Activated B cell treated with CpG ODN at 0.5 μM for 24 hours (primary cell): ENCODE data around the gene BTF3. TPM values are rescaled to one million over a fixed set of nuclear protein-coding genes. Genes with fewer than 3 reads are reported as not detected.

Experiments
- ATAC-seq: fragments of 200-7000 bp; cut with Tn5 transposase; one replicate; pipeline ENCODE4 v1.10.0; 2021; ENCODE audit warnings: low read depth, mild to moderate bottlenecking, moderate library complexity
- CTCF ChIA-PET: fragments of 350-600 bp; sonication (Branson Sonifier 250); formaldehyde crosslinking; loops from one replicate; lab custom pipeline; 2021; ENCODE audit warnings: antibody characterized with exemption; lab: Charles Lee
- POLR2A ChIA-PET: fragments of 350-600 bp; sonication (Branson Sonifier 250); formaldehyde crosslinking; loops from one replicate; lab custom pipeline; 2021; ENCODE audit warnings: antibody characterized with exemption; lab: Charles Lee
- DNase-seq: peaks from one replicate; pipeline ENCODE4 v3.0.0; 2022
- H3K27ac Mint-ChIP-seq: one replicate; pipeline ENCODE4 v1.8.0; 2020; ENCODE audit warnings: mixed read lengths
- H3K27me3 Mint-ChIP-seq: one replicate; pipeline ENCODE4 v1.8.0; 2021; ENCODE audit warnings: mixed read lengths
- H3K36me3 Mint-ChIP-seq: one replicate; pipeline ENCODE4 v1.8.0; 2021; ENCODE audit warnings: low read depth, mixed read lengths
- H3K4me1 Mint-ChIP-seq: one replicate; pipeline ENCODE4 v1.8.0; 2021; ENCODE audit warnings: mixed read lengths
- H3K4me3 Mint-ChIP-seq: one replicate; pipeline ENCODE4 v1.8.0; 2020; ENCODE audit warnings: mild to moderate bottlenecking, mixed read lengths
- H3K9me3 Mint-ChIP-seq: one replicate; pipeline ENCODE4 v1.8.0; 2020; ENCODE audit warnings: mixed read lengths
- CTCF ChIP-seq: fragments of 200-600 bp; IDR thresholded peaks from one replicate; pipeline ENCODE4 v1.8.0; 2022; ENCODE audit warnings: antibody characterized with exemption, mild to moderate bottlenecking
- intact Hi-C: fragments of 100-400 bp; cut with micrococcal nuclease; formaldehyde crosslinking; loops from one replicate; pipeline ENCODE4 v1.15.1; 2024
- total RNA-seq: library from RNA; stranded (reverse); gene quantifications from 2 replicates; pipeline ENCODE4 v1.2.3, GENCODE V29; 2022

Gene BTF3
- total RNA-seq, 1 donor from 2014 or later: 753 TPM

- no peak for TF ChIP-seq CTCF
- Mint-ChIP-seq H3K27ac (no peak overlapping the region), H3K36me3 (no peaks in the 10 kb centered on the region), H3K4me1 (no peaks in the 10 kb centered on the region), H3K4me3 (no peak overlapping the region), H3K27me3 (peaks cover 13% of the 10 kb centered on the region), H3K9me3 (no peaks in the 10 kb centered on the region)
- no peak for ATAC-seq
- CTCF ChIA-PET: interaction anchor here (4.0 kb wide), 1 partner anchor 18 kb away, joined by 38 read pairs; no protein-coding TSS in a partner anchor
- intact Hi-C loops: loop anchor here (5.0 kb wide), 1 partner anchor 927 kb away; no protein-coding TSS in a partner anchor
- no peak for DNase-seq
- POLR2A ChIA-PET: no interaction called here
These were observed 41.5 kb downstream of the BTF3 start for GRCh38 chr5:73539730-73540129.

DNA sequence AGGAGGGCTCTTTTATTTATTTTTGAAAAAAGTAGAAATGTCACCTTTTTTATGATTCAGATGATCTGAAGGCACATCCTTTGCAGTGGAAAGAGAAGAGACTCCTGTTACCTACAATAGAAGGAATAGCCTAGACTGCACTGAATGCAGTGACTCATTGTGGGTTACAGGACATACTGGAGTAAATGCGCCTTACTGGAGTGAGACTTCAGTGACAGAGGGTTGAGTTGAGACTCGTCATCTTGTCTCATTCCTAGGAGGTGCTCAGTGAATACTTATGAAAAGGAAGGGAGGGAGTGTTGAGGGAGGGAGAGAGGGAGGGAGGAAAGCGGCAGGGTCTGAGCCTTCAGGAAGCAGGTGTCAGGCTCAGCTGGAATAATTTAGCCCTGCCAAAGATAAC is 42.0 kb downstream of the BTF3 start:
- H3K9me3 Mint-ChIP-seq: no peaks in the 10 kb centered on the region
- TF ChIP-seq CTCF: no peak
- ATAC-seq: no peak
- H3K27ac Mint-ChIP-seq: no peak overlapping the region
- no peaks in the 10 kb centered on the region for H3K4me1 Mint-ChIP-seq
- H3K27me3 Mint-ChIP-seq: peaks cover 14% of the 10 kb centered on the region
- H3K36me3 Mint-ChIP-seq: no peaks in the 10 kb centered on the region
- ChIA-PET CTCF (no interaction called here), POLR2A (no interaction called here)
- intact Hi-C loops: no loop called here
- no peak for DNase-seq
- no peak overlapping the region for H3K4me3 Mint-ChIP-seq

DNA sequence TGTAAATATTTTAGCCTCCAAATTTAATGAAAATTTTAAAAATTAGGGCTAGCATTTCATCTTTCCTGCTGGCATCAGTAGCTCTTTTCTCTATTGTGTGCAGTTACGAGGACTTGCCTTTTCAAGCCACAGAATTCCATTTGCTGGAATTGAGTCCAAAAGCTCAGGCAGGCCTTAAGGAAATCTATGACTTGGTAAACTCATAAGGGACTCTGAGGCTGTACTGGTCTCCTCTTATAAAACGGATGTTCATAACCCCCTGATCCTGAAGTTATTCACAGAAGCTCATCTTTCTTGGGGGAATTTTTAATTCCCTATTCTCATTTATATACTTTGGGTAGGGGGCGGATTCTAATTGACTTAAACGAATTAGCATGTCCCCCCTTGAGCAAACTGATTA is 43.8 kb downstream of the BTF3 start:
- Mint-ChIP-seq H3K4me1 (no peaks in the 10 kb centered on the region), H3K4me3 (no peak overlapping the region), H3K9me3 (no peaks in the 10 kb centered on the region), H3K27ac (no peak overlapping the region), H3K27me3 (peaks cover 18% of the 10 kb centered on the region), H3K36me3 (no peaks in the 10 kb centered on the region)
- DNase-seq (no peak), ATAC-seq (no peak)
- intact Hi-C loops: no loop called here
- POLR2A ChIA-PET: no interaction called here
- CTCF ChIA-PET: no interaction called here
- TF ChIP-seq CTCF: no peak

GRCh38 chr5:73544429-73545402 is 46.5 kb downstream of the BTF3 start:
- CTCF ChIA-PET: no interaction called here
- ATAC-seq (no peak), DNase-seq (no peak)
- intact Hi-C loops: no loop called here
- H3K36me3 Mint-ChIP-seq: no peaks in the 10 kb centered on the region
- no peak overlapping the region for H3K27ac Mint-ChIP-seq
- no peak for TF ChIP-seq CTCF
- no peaks in the 10 kb centered on the region for H3K4me1 Mint-ChIP-seq
- H3K9me3 Mint-ChIP-seq: no peaks in the 10 kb centered on the region
- H3K4me3 Mint-ChIP-seq: no peak overlapping the region
- H3K27me3 Mint-ChIP-seq: peaks cover 18% of the 10 kb centered on the region
- POLR2A ChIA-PET: no interaction called here

DNA sequence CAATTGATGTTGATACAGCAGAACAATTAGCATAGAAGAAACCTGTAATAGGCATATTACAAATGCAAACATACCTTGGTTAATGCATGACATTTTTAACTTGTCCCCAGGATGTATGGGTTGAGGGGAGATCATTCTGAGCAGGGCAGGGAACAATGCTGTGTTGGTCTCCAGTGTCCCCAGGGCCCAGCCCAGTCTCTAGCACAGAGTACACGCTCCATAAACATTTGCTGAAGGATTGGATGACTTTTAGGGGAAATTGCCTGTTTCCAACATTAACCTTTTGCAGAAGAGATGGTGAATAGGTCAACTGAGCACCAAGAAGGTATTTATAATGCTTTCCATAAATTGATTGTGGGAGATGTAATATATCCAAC is 47.1 kb downstream of the BTF3 start:
- DNase-seq (no peak), ATAC-seq (no peak)
- Mint-ChIP-seq H3K27me3 (peaks cover 11% of the 10 kb centered on the region), H3K4me3 (no peak overlapping the region), H3K27ac (no peak overlapping the region), H3K9me3 (no peaks in the 10 kb centered on the region), H3K4me1 (no peaks in the 10 kb centered on the region), H3K36me3 (no peaks in the 10 kb centered on the region)
- ChIA-PET POLR2A (no interaction called here), CTCF (no interaction called here)
- no peak for TF ChIP-seq CTCF
- intact Hi-C loops: no loop called here
